B cell (primary cell): ENCODE results near the gene CCDC57.

ENCODE experiments used
- CTCF ChIP-seq: fragments of 200-600 bp; IDR thresholded peaks from one replicate; pipeline ENCODE4 v1.8.0; 2022; ENCODE audit warnings: antibody characterized with exemption, mild to moderate bottlenecking
- EZH2 ChIP-seq: IDR thresholded peaks from 2 replicates; pipeline ENCODE4 v1.6.1; 2012; ENCODE audit warnings: borderline replicate concordance, low read depth, mild to moderate bottlenecking, moderate library complexity, low read length; ENCODE audit not compliant: insufficient read depth, poor library complexity, severe bottlenecking

GRCh38 chr17:82243648-82244412 is 31.2 kb upstream of the CCDC57 start:
- TF ChIP-seq EZH2 (no peak), CTCF (no peak)
